ENCODE results near the gene TCF12.
"Not testable (repeated sequence)": the region's sequence is repeated elsewhere in the genome, so short reads cannot be mapped to it uniquely, and the experiment has no call there.

Gene TCF12

DNA sequence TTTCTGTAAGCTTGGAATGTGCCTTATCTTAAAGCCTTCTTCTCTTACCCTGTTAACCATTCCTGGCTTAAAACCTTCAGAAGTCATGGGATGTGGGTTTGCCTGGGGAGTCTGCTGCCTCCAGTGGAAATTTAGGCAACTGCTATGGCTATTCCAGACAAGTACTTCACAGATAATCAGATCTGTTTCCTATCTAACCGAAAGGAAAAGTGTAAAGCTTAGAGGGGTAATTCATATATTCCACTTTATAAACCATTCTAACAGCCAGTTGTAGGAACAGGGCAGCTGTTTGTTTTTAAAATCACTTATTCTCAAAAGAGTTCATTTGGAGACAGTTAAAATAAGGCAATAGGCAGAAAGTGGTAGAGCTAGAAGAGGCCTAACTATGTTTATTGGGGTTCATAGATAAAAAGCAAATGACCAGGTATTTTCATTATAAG, 219.9 kb downstream of the TCF12 start:
- no peak for DNase-seq

DNA sequence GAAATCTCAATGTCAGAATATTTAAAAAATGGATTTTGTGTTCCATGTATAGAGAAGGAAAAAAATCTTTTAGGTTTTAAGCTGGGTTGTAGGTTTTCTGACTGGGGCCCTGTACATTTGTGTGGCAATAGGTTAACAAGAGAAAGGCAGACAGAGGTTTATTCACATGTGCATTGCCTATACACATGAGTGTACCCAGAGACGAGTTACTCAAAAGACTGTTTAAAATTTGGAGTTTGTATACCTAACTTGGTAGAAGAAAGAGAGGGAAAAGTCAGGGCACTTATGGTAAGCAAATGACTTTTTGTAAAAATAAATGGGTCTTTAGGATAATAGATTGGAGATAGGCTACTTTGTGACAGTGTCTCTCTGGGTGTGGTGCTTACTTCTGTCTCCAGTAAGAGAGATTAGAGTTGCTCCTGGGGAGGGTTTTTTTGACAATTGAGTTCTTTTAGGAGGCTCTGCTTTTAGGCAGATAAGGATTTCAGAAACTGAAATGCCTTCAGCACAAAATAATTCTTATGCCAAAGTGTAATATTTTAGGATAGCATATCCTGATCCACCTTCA, 225.2 kb downstream of the TCF12 start:
- DNase-seq: no peak

GRCh38 chr15:57144448-57144847, 226.0 kb downstream of the TCF12 start:
- no peak for DNase-seq

DNA sequence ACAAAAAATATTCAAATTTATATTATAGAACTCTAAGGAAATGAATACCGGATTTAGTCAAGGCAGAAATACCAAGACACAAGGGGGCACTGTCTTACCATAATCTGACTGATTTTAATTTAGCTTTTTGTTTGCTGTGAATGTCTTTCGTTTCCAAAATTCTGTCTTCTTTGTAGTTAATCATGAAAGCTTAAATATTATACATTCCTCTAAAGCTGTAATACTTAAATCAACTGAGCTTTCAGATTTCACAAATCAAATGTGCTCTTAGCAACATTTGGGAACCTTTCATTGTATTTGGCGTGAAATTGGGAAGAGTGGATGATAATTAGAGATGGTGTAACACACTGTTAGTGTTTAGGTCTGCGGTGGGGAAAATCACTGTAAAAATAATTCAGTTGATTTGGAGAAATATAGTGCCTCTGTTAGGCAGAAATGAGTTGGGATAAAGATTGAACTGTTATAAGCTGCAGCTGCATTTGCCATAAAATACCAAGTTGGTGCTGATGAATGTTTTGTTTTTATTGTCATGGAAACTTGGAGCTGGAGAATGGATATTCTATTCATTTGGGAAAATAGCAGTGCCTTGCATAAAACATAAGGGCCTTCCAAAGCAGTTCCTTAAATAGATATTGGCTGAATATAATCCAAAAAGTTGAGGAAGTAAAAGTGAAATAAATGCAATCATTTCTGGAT, 228.2 kb downstream of the TCF12 start:
- DNase-seq: peak; percentile 45

- no peak for DNase-seq
Measured at GRCh38 chr15:57147621-57148020, 229.2 kb downstream of the TCF12 start.

DNA sequence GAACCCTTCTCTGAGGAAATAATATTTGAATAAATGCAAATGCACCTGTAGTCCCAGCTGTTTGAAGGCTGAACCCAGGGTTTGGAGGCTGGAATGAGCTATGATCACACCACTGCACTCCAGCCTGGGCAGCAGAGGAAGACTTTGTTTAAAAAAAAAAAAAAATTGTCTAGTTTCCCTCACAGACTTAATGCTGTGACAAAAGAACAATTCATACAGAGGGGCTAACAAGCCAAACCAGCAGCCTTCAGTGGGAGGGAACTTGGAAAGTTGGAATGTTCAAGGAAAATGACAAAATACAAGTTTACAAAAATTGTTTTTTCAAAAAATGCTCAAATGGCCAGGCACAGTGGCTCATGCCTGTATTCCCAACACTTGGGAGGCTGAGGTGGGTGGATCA, 229.8 kb downstream of the TCF12 start:
- no peak for DNase-seq

GRCh38 chr15:57149196-57149595, 230.8 kb downstream of the TCF12 start:
- DNase-seq: no peak

- no peak for DNase-seq
Measured at GRCh38 chr15:57150066-57150865, 231.8 kb downstream of the TCF12 start.

- not testable (repeated sequence) for DNase-seq
Measured at GRCh38 chr15:57150866-57151203, 232.4 kb downstream of the TCF12 start.

- DNase-seq: no peak
Measured at GRCh38 chr15:57152133-57152532, 233.7 kb downstream of the TCF12 start.

DNA sequence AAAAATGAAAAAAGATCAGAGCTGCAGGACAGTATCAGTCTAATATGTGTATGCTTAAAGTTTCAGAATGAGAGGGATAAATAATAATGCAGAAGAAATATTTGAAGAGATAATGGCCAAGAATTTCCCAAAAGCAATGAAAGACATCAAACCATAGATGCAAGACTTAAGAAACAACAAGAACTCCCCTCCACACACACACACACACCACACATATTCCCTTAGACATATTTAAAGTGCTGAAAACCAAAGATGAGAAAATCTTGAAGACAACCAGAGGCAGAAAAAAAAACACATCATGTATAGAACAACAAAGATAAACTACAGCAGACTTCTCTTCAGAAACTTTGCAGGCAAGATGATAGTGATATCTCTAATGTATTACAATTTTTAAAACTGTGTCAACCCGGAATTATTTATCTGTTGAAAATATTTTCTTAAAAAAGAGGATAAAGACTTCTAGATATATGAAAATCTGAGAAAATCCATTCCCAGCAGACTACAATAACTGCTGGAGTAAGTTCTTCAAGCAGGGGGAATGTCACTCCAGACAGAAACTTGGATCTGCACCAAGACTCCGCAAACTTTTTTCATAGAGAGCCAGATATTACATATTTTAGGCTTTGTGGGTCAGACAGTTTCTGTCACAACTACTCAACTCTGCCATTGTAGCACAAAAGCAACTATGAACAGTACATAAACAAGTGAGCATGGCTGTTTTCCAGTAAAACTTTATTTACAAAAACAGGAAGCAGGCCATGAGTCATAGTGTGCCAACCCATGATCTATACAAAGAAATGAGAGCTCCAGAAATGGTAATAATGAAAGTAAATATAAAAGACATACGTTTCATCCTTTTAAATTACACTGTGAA, 234.5 kb downstream of the TCF12 start:
- no peak for DNase-seq

- no peak for DNase-seq
Measured at GRCh38 chr15:57156210-57156884, 237.9 kb downstream of the TCF12 start.

- DNase-seq: no peak
Measured at GRCh38 chr15:57158589-57158988, 240.1 kb downstream of the TCF12 start.

- DNase-seq: no peak
Measured at GRCh38 chr15:57158997-57159668, 240.7 kb downstream of the TCF12 start.

DNA sequence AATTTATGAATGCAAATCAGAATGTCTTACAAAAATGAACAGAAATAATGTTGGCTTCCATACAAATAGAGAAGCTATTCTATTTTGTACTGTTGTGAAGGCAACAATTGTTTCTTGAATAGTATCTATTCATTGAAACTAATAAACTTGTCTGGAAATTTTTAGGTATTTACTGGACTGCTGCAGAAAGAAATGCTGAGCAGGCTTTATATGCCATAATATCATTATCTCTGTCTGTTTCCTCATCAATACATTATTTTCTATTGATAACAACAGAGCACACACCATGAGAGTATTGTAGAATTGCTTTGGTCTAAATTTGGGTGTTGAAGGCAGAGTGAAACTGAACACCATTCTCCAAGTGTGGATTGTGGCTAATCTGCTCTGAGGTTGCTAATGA, 241.3 kb downstream of the TCF12 start:
- DNase-seq: no peak

DNA sequence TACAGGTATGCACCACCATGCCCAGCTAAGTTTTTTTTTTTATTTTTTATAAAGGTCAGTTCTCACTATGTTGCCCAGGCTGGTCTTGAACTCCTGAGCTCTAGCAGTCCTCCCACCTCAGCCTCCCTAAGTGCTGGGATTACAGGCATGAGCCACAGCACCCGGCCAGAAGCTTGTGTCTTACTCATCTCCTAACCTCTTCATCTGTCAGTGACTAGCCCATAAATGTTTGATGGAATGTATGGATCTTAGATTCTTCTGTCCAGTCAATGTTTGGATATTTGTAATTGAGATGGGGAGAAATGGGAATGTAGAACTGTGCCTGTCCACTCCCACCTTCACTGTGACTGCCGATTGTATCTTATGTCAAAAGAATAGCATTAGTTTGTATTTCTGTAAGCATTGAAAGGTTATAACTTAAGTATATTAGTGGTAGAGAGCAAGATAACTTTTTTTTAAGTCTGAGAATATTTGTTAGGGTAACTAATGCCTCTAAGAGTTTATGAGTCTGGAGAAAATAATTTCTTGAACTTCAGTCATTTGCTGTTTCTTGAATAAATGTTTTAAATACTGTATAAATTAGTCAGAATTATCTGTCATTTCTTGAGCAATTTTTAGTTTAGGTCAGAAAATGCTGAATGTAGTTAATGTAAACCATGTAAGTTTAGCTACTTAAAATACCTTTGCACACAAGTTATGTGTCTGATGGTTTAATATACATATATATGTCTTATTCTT, 242.5 kb downstream of the TCF12 start:
- DNase-seq: no peak

DNA sequence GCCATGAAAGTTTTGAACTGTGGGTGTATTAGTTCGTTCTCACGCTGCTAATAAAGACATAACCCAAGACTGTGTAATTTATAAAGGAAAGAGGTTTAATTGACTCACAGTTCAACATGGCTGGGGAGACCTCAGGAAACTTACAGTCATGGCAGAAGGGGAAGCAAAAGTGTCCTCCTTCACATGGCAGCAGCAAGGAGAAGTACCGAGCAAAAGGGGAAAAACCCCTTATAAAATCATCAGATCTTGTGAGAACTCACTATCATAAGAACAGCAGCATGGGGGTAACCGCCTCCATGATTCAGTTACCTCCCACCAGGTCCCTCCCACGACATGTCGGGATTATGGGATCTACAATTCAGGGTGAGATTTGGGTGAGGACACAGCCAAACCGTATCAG, 245.8 kb downstream of the TCF12 start:
- DNase-seq: not testable (repeated sequence)

- no peak for DNase-seq
Measured at GRCh38 chr15:57165992-57166391, 247.5 kb downstream of the TCF12 start.

GRCh38 chr15:57167821-57168395, 249.5 kb downstream of the TCF12 start:
- no peak for DNase-seq

- DNase-seq: no peak
Measured at GRCh38 chr15:57169643-57170042, 251.2 kb downstream of the TCF12 start.

Data from right kidney (tissue), 1 donor.